ENCODE results near the gene RNF223. TPM values are rescaled to one million over a fixed set of nuclear protein-coding genes. Genes with fewer than 3 reads are reported as not detected.

RNF223 gene
- total RNA-seq, 3 donors from 2014 or later, result 1.3 to 7.5 (median 2.1) TPM

DNA sequence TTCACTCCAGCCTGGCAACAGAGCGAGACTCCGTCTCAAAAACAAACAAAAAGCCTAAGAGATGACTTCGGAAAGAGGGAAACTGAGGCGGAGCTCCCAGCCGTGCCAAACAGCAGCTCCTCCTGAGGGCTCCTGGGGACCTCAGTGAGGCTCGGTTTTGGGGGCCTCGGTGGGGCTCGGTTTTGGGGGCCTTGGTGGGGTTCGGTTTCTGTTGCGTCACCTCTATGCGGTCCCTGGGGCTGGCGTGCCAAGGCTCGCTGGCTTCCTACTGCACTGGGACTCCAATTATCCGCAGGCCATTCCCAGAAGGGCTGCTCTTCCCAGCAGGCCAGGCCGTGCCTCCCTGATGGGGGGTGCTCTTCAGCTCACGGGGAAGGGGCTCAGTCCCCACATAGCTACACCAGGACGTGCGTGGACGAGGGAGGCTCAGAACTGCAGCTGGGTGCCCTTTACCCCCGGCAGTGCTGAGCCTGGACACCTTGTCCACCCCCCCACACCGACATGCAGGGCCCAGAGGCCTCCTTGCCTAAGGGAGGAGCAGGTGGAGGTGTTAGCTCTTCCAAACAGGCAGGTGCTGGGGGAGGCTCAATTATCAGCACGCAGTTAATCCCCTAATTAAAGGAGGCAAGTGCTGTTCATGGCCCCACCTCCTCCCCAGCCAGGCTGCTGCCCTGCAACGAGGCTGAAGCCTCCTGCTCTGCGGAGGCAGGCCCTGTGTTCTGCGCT lies 46.9 kb upstream of the RNF223 start:
- no peaks in the 10 kb centered on the region for H3K9me3 ChIP-seq
- intact Hi-C loops (cut with DNase I, micrococcal nuclease), result loop anchor here (5.0 to 10.0 kb wide), 2 partner anchors 134 to 176 kb away; no protein-coding TSS in a partner anchor
- no peak overlapping the region for H3K4me3 ChIP-seq
- peaks cover 41% of the 10 kb centered on the region for H3K4me1 ChIP-seq (ENCODE audit: low read depth)
- ATAC-seq (no peak), DNase-seq (peak in 2 of 3 donors; percentile 39 to 46)
- TF ChIP-seq, protein P1, sequence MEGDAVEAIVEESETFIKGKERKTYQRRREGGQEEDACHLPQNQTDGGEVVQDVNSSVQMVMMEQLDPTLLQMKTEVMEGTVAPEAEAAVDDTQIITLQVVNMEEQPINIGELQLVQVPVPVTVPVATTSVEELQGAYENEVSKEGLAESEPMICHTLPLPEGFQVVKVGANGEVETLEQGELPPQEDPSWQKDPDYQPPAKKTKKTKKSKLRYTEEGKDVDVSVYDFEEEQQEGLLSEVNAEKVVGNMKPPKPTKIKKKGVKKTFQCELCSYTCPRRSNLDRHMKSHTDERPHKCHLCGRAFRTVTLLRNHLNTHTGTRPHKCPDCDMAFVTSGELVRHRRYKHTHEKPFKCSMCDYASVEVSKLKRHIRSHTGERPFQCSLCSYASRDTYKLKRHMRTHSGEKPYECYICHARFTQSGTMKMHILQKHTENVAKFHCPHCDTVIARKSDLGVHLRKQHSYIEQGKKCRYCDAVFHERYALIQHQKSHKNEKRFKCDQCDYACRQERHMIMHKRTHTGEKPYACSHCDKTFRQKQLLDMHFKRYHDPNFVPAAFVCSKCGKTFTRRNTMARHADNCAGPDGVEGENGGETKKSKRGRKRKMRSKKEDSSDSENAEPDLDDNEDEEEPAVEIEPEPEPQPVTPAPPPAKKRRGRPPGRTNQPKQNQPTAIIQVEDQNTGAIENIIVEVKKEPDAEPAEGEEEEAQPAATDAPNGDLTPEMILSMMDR (IDR thresholded peaks at IDR 0.05), result no peak
- H3K36me3 ChIP-seq (ENCODE audit: low read depth), result no peaks in the 10 kb centered on the region

DNA sequence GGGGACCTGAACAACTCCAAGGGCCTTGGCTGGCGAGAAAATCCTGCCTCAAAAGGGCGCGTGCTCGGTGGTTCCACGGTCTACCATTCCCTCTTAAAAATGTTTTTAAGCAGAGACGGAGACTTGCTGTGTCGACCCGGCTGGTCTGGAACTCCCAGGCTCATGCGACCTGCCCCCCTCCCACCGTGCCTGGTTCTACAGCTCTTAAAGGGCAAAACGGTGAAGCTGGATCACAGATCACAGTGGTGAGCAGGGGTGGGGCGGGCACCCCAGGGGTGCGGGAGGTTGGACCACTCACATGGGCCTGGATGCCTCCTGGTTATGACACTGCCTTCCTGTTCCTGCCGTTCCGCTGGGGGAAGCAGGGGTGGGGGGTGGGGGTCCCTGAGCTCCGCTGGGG lies 46.0 kb upstream of the RNF223 start:
- ATAC-seq (no peak), DNase-seq (peak in 1 of 3 donors; percentile 27)
- Histone ChIP-seq H3K4me3 (no peak overlapping the region), H3K4me1 (ENCODE audit: low read depth) (peaks cover 39% of the 10 kb centered on the region), H3K36me3 (ENCODE audit: low read depth) (no peaks in the 10 kb centered on the region), H3K9me3 (no peaks in the 10 kb centered on the region)
- intact Hi-C loops (cut with DNase I, micrococcal nuclease), result loop anchor here (5.0 to 10.0 kb wide), 2 partner anchors 135 to 177 kb away; no protein-coding TSS in a partner anchor
- TF ChIP-seq, protein P1 (IDR thresholded peaks at IDR 0.05), result no peak

DNA sequence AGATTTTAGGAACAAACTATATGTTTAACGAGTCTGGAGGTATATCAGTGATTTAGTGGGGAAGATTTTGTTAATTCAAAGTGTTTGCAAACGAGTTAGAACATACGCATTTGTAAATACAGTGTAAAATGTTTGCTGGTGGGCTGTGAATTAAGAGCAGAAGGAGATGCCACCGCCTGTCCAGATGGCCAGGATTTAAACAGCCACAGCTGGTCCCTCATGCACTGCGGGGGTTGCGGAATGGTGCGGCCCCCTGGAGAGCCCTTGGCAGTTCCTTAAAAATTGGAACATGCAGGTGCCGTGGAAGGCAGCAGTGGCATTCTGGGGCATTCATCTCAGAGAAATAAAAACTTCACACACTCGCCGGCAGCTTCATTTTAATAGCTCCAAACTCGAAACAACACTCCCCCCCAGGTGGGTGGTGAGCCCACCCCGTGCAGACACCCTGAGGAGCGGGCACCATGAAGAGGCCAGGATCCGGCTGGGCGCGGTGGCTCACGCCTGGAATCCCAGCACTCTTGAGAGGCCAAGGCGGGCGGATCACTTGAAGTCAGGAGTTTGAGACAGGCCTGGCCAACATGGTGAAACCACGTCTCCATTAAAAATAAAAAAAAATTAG lies 45.3 kb upstream of the RNF223 start:
- intact Hi-C loops (cut with DNase I, micrococcal nuclease), result no loop called here
- no peak overlapping the region for H3K4me3 ChIP-seq
- H3K9me3 ChIP-seq, result no peaks in the 10 kb centered on the region
- DNase-seq (peak in 1 of 3 donors; percentile 24), ATAC-seq (no peak)
- TF ChIP-seq, protein P1 (IDR thresholded peaks at IDR 0.05), result no peak
- peaks cover 38% of the 10 kb centered on the region for H3K4me1 ChIP-seq (ENCODE audit: low read depth)
- H3K36me3 ChIP-seq (ENCODE audit: low read depth), result no peaks in the 10 kb centered on the region

DNA sequence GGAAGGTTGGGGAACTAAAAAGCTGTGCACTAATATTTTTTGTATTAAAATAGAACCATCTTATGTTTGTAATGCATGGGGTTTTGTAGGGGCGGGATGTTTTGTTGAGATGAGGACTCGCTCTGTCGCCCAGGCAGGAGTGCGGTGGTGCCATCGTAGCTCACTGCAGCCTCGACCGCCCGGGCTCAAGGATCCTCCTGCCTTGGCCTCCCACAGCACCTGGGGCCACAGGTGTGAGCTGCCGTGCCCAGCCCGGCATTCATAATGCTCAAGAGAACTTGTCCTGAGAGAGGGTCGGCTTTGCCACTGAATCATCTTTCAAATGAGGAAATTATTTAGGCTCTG lies 44.7 kb upstream of the RNF223 start:
- H3K4me1 ChIP-seq (ENCODE audit: low read depth), result peaks cover 33% of the 10 kb centered on the region
- ATAC-seq, result no peak
- no peak for DNase-seq
- TF ChIP-seq, protein P1 (IDR thresholded peaks at IDR 0.05), result no peak
- no peaks in the 10 kb centered on the region for H3K36me3 ChIP-seq (ENCODE audit: low read depth)
- H3K9me3 ChIP-seq, result no peaks in the 10 kb centered on the region
- H3K4me3 ChIP-seq, result no peak overlapping the region
- intact Hi-C loops (cut with DNase I, micrococcal nuclease), result no loop called here

DNA sequence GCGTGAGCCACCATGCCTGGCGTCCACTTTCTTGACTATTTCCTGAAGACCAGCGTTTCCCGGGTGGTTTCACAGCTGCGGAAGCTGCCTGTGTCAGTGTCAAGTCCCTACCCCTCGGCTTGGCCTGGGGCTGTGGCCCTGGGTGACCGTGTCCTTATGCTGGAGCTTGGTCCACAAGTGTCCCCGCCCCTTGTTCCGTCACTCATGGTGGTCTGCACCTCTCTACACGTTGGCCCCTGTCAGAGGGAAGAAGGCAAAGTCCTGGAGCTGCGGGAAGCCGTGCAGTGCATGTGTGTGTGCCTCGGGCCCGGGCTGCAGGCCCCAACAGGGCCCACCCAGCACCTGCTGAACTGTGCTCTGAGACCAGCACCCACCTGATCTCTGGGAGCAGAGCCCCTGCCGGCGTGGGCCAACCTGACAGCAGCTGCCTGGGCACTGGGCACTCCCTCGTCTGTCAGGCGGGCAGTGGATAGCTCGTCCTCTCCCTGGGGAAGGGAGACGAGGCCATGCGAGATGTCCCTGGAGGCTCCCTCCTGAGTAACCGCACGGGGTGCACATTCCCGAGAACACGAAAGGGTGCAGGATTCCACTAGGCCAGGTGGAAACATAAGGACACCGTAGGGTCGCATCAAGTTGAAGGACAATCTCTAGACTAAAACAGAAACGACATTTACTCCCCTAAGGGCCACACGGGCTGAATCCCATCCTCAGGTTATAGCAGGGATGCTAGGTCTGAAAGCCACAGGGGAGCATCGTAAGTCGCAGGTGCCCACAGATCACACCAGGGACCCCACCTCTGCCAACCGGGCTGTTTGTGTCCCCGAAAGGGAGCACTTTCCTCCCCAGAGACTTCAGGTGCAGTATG lies 44.1 kb upstream of the RNF223 start:
- intact Hi-C loops (cut with DNase I, micrococcal nuclease), result no loop called here
- no peak for ATAC-seq
- Histone ChIP-seq H3K36me3 (ENCODE audit: low read depth) (no peaks in the 10 kb centered on the region), H3K4me3 (no peak overlapping the region), H3K9me3 (peaks cover 4% of the 10 kb centered on the region), H3K4me1 (ENCODE audit: low read depth) (peaks cover 27% of the 10 kb centered on the region)
- TF ChIP-seq, protein P1 (IDR thresholded peaks at IDR 0.05), result no peak
- DNase-seq, result peak; percentile 10 to 31 (median 19)

All from mucosa of descending colon (tissue), 3 donors.